HG02943 (cell line): ENCODE measurements around the gene NAA10.

Experiments used
- ATAC-seq: cut with Tn5 transposase; IDR thresholded peaks from one replicate; pipeline ENCODE4 v1.9.1; 2021; ENCODE audit warnings: mild to moderate bottlenecking, low read depth, moderate library complexity; ENCODE audit not compliant: unreplicated experiment

NAA10 gene

DNA sequence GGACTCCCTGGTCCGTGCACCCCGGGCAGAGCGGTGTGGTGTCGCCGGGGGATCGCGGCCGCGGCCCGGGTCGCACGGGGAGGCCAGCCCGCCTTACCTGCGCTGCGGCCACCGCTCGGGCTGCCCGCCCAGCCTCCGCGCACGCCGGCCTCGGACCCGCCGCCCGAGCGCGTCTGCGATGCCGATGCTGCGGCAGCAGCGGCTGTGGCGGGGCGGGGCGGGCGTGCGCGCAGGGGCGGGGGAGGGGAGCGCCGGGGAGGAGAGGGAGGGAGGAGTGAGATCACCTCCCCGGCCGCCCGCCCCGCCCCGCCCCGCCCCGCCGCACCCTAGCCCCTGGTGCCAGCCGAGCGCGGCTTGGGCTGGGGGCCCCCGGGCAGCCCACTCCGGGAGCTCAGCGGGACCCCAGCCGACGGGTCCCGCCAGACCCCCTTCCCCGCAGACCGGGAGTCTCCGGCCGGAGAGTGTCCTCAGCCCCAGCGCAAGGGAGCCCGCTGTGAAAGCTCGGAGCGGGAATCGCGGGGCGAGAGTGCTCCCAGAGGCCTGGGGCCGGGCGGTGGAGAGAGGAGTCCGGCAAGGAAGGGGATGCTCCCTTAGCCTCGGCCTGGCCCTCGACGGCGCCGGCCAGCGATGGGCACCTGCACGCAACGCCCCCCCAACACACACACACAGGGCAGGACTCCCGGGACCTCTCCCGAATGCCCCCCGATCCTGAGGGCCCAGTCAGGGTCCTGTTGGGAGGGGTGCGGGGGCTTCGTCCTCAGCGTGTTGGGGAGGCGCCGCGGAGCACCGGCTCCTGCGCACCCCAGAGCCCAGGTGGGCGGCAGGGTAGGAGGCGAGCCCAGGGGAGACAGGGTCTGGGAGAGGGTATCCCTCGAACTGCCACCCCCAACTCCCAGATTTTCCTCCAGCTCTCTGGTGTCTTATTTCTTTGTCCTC, 48.6 kb downstream of the NAA10 start, which contains the start of gene L1CAM:
L1CAM (minus strand) TSS at position 206 of the 936 bp plus-strand sequence. CDS start 10,337 bp downstream, outside the sequence.
- no peak for ATAC-seq

DNA sequence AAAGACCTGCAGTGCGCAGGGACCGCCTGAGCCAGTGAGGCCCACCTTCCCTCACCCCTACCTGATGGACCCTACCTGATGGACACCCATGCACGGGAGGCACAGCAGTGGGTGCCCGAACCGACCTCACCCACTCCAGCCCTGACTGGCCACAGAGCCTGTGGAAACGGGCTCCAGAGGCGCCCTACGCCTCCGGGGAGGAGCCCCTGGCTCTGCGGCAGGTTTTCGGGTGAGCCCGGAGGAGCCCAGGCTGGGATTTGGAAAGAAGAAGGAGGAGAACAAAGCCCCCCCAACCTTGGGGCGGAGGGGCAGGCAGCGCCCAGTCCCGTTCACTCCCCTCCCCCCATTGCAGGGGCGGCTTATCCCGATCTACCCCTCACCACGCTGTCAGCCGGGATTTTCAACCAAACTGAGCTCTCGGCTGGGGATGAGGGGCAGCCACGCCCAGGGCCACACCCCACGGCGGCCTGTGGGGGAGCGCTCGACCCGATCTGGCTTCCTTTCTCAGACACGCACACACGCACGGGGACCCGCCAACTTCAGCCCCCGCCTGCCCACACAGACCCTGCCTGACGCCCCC, 49.5 kb downstream of the NAA10 start:
- no peak for ATAC-seq

GRCh38 chrX:153884590-153884989, 50.2 kb downstream of the NAA10 start:
- no peak for ATAC-seq

DNA sequence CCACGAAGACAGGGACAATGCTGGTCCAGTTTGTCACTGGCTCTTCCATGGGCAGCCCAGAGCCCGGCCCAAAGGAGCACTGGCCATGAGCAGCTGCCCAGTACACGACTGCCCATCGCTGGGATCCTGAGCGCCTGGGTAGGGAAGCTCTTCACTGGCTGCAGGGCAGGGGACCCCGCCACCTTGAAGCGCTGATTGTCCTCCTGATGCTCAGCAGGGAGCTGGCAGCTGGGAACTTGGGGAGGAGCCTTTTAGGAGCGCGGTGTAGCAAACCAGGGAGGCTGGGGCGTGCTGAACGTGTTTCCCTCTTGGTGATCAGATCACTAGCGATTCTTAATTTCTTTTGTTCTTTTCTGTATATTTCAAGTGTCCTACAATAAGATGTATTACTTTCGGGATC, 50.7 kb downstream of the NAA10 start:
- no peak for ATAC-seq

DNA sequence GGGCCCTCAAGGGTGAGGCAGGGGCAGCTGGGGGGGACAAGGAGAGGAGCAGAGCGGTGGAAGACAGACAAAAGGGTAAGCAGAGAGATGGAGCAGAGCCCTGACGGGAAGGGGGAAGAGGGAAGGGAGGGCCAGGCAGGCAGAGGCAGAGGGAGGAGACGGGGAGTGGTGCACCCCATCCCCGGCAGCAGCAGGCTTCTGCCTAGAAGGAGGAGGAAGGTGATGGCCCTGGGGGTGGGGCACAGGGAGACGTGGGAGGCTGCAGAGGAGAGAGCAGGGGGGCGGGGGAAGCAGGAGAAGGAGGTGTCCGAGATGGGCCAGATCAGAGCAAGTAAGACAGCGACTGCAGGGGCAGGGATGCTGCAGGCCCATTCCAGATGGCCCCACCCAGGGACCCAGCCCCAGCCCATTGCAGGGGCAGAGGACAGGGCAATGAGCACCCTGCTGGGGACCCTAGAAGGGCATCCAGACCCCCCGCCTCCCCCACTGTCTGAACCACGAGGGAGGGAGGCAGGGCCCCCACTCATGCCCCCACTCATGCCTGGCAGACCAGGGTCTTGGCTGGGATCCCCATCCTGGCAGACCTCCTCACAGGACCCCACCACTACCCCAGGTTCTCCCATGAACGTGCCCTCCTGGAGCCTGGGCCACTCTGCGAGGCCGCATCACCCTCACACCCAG, 51.5 kb downstream of the NAA10 start:
- ATAC-seq = no peak

DNA sequence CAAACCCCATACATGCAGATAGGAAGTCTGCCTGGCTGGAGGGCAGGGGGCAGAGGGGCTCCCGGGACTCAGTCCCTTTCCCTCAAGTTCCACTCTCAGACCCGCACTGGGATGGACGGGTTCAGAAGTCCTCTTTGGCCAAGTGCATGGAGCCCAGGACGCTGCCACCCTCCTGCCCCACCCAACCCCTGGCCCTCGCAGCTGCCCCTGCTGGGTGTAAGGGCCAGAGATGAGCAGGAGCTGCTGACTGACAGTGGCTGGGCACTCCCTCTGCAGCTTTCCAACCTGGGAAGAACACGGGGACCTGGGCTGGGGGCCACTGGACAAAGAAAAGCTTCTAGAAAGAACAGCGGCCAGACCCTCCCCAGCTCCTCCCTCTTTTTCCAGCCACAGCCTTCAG, 52.3 kb downstream of the NAA10 start:
- ATAC-seq = no peak

DNA sequence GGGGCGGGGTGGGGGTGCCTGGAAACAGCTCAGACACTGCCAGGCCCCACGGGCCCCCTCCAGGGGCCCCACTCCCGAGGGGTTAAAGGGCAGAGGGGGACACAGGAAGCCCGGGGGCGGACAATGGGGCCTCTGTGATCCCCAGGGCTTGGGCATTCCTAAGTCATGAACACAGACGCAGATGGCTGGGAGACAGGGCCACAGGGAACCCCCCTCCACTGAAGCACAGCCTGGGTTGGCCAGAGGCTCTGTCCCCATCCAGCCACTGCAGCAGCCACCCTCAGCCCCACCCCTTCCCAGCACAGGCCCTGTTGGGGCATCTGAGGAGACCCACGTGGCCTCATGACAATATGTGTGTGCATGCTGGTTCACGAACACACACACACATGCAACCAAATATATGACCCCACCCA, 52.7 kb downstream of the NAA10 start:
- ATAC-seq = no peak

DNA sequence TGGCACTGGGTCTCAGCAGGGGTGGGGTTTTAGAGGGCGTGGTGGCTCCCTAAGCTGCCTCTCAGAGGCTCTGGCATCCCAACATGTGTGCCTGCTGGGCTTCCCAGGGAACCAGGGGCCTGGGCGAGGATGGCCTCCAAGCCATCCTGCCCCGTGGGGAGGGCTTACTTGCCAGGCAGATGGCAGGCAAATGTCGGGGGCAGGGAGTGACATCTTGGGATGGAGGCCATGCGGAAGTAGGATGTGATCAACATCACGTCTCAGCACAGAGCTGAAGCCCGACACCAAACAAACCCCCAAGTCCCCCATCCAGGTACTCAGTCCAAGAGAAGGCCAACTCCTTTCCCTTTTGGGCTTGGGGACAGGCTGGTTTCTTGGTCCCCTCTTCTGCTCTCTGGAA, 53.6 kb downstream of the NAA10 start:
- ATAC-seq = no peak

DNA sequence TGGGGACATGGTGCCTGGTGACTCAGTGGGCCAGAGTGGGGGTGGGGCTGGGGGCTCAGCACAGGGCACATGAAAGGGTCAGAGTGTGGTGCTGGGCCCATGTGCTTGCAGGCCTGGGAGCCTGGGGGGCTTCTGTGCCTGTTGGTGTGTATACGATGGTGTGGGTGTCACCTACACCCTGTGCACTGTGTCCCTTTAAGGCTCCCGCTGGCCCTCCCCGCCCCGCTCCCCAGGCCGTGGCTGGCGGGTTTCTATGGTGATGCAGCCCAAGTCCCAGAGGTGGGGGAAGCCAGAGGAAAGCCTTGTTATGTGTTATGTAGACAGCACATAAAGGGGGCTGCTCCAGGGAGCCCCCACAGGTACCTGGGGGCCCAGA, 54.4 kb downstream of the NAA10 start:
- ATAC-seq = no peak

- no peak for ATAC-seq
Observed at GRCh38 chrX:153879741-153880439, 54.9 kb downstream of the NAA10 start.
